Endothelial cell of umbilical vein (primary cell): ENCODE results near the gene KLHL17.
"Not testable (repeated sequence)": the region's sequence is repeated elsewhere in the genome, so short reads cannot be mapped to it uniquely, and the experiment has no call there.

Source experiments
- CTCF ChIP-seq, 2 donors: IDR thresholded peaks; 1 replicate in 1 of 2; 2 replicates in 1 of 2; pipeline ENCODE4 v1.5.1; 2011; ENCODE audit warnings: low read length in 2 of 2, mild to moderate bottlenecking in 2 of 2, moderate library complexity in 2 of 2, control low read depth in 1 of 2, inconsistent platforms in 1 of 2, low read depth in 1 of 2; ENCODE audit not compliant: insufficient read depth in 1 of 2; ENCODE audit errors: extremely low read depth in 1 of 2
- MAX ChIP-seq: IDR thresholded peaks from 2 replicates; pipeline ENCODE4 v1.6.1; 2011; ENCODE audit not compliant: insufficient read depth, insufficient read length
- POLR2AphosphoS5 ChIP-seq: IDR thresholded peaks from 2 replicates; pipeline ENCODE4 v1.6.1; 2012; ENCODE audit warnings: low read depth, mild to moderate bottlenecking, control low read depth, low read length, moderate library complexity; ENCODE audit not compliant: insufficient read depth

- not testable (repeated sequence) for TF ChIP-seq CTCF (IDR thresholded peaks at IDR 0.05; ENCODE audit: extremely low read depth in 1 of 2, insufficient read depth in 1 of 2, low read depth in 1 of 2, low read length in 2 of 2); MAX; POLR2AphosphoS5
These were observed 16.4 kb downstream of the KLHL17 start for GRCh38 chr1:976791-977190.
